ENCODE data around the gene RHOXF2.

RHOXF2 gene

DNA sequence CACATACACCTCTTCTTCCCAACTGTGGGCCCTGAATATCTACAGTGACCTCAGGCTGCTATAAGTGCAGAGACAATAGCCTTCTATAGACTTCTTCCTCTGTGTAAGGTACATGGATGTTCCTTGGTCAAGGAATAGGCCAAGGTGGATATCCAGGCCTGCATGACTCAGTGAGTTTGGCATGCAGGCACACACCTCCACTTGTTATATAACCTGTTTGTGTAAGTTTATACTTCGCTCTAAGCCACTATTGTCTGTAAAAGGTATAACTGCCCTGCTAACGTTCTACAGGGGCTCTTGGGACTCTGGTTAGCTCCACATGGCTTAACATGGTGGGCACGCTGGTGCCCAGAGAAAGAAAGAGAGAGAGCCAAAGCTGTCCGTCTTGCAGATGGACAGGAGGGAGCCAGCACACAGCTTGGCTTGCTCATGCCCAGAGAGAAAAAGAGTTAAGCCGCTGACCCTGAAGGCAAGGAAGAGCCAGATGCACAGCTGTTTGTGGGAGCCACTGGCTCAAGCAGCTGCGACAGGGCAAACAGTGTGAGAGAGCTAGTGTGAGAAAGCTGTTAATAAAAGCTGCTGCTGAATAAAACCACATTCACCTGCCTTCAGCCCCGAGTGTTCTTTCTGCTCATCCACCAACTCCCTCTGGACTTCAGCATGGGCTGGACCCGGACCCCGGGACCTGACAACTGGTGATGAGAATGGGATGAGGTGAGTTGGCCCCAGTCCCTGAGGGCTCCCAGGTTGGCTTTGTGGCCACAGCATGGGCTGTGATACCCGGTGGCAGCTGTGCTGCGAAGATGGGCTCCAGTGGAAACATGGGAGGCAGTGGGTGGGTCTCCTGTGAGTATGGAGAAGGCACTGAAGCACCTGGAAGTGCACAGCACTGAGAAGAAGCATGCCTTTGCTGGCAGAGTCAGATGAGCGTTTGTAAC is 47.7 kb downstream of the RHOXF2 start:
- no peak for DNase-seq

DNA sequence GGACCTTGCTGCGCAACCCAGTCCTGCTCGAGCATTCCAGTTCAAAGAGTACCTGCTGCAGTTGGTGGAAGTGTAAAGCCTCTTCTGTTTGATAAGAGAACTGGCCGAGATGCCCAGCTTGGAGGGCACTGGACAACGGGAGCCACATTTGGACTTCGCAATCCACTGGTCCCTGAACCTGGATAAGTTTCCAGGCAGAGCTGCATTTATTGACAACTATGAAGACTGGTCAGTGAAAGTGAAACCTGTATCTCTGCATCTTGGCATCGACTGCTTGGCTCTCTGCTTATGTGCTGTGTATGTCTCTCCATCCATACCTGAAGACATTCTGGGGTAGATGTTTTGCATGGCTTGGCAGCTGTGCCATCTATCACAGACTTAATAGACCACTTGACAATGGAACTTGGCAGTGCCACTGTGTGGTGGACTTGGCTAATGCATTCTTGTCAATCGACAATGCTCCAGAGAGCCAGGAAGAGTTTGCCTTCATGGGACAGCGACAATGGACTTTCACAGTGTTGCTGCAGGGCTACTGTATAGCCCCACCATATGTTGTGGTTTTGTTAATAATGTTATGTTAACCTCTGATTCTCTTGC is 48.7 kb downstream of the RHOXF2 start:
- DNase-seq: no peak

DNA sequence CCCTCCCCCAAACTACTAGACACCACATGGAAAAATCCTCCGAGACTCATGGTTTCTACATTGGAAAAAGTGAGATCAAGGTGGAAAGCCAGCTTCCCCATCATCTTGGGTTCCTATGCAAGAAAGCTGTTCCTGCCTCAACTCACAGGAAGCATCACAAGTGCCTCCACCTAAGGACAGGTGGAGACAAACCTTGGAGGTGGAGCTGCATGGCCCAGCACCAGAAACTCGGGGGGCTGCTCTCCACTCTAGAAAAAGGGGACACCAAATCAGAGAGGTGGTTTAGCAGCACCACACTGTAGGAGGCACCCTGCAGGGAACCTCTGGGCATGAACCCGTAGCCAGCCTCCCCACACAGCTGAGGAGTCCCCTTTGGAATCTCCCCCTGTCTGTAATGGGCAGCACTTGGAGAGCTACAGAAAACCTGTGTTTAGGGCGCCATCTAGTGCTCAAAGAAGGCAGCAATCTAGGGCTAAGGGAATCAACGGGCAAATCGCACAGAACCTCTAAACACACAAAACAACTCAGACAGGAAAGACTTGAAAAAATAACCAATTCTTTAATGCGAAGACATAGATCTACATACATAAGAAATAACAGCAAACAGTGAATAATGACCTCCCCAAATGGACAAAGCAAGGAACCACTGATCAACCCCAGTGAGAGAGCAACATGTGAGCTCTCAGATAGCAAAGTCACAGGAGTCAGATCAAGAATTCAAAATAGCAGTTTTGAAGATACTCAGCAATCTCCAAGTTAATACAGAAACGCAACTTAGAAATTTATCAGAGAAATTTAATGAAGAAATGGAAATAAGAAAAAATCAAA is 55.2 kb downstream of the RHOXF2 start:
- peak in 1 of 2 experiments; percentile 18 for DNase-seq
